Measurements from ENCODE around the gene RNF11.
A peak's percentile ranks its signal among the peaks of the same experiment; 100 is the strongest.

Gene RNF11, protein sequence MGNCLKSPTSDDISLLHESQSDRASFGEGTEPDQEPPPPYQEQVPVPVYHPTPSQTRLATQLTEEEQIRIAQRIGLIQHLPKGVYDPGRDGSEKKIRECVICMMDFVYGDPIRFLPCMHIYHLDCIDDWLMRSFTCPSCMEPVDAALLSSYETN

DNA sequence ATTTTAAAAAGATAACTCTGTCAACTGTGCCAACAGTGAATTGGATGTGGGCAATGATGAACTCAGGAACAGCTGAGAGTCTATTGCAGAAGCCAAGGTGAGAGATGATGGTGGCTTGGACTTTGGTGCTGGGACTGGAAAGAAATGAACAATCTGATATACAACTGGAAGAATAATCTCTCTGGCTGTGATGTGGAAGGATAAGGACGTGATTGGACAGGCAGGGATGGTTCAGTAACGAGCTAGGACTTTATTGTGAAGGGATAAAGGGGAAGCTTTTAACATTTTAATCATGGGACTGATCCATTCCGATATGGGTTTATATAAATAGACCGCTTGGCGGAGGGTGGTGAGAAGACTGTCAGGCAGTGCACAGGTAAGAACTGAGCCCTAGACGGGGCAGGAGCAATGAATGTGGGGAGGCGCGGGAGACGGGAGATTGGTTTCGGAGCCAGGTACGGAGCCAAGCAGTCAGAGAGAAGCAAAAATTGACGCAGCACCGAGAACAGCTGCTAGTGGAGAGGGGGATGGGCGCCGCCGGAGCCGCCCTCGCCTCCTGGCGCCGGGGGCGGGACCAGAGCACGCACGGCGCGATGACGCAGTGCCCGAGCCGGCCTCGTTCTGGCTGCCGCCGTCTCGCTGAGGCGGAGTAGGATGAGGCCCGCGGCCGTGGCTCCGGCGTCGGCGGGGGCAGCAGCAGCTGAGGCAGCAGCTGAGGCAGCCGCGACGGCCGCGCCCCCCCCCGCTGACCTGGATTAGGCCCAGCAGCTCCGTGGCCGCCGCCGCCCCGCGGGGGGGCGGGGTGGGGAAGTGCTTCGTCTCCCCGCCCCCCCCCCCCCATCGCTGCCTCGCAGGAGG is at the start of gene RNF11:
RNF11 (plus strand) TSS at position 601 of the 858 bp plus-strand sequence. CDS start 484 bp downstream, outside the sequence.
- Histone ChIP-seq H3K9me3 (no peaks in the 10 kb centered on the region), H3K4me3 (ENCODE audit: low read depth in 1 of 2, low read length in 1 of 2) (peak within 1 kb of the TSS; percentile 74 to 95), H3K27ac (peak within 1 kb of the TSS; percentile 96), H3K27me3 (no peaks in the 10 kb centered on the region), H3K36me3 (no peaks in the 10 kb centered on the region), H3K4me1 (ENCODE audit: control insufficient read depth in 1 of 2, insufficient read depth in 1 of 2, low read depth in 1 of 2, low read length in 1 of 2) (peaks cover 50% of the 10 kb centered on the region in 2 experiments)
- TF ChIP-seq, protein P1, sequence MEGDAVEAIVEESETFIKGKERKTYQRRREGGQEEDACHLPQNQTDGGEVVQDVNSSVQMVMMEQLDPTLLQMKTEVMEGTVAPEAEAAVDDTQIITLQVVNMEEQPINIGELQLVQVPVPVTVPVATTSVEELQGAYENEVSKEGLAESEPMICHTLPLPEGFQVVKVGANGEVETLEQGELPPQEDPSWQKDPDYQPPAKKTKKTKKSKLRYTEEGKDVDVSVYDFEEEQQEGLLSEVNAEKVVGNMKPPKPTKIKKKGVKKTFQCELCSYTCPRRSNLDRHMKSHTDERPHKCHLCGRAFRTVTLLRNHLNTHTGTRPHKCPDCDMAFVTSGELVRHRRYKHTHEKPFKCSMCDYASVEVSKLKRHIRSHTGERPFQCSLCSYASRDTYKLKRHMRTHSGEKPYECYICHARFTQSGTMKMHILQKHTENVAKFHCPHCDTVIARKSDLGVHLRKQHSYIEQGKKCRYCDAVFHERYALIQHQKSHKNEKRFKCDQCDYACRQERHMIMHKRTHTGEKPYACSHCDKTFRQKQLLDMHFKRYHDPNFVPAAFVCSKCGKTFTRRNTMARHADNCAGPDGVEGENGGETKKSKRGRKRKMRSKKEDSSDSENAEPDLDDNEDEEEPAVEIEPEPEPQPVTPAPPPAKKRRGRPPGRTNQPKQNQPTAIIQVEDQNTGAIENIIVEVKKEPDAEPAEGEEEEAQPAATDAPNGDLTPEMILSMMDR (IDR thresholded peaks at IDR 0.05), result peak; percentile 20

DNA sequence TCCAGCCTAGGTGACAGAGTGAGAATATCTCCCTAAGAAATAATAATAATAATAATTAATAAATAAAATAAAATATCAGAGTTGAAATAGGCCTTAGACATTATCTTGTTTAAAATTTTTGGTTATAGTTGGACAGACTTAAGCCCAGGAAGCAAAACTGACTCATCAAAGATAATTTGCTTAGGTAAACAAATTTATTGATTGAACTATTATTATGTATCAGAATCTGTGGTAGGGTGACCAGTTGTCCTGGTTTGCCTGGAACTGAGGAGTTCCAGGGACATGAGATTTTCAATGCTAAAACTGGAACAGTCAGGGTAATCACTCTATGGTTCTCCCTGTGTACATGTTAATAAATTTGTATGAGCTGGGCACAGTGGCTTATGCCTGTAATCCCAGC is 47.8 kb upstream of the RNF11 start:
- H3K4me3 ChIP-seq (ENCODE audit: low read depth in 1 of 2, low read length in 1 of 2), result no peak overlapping the region

DNA sequence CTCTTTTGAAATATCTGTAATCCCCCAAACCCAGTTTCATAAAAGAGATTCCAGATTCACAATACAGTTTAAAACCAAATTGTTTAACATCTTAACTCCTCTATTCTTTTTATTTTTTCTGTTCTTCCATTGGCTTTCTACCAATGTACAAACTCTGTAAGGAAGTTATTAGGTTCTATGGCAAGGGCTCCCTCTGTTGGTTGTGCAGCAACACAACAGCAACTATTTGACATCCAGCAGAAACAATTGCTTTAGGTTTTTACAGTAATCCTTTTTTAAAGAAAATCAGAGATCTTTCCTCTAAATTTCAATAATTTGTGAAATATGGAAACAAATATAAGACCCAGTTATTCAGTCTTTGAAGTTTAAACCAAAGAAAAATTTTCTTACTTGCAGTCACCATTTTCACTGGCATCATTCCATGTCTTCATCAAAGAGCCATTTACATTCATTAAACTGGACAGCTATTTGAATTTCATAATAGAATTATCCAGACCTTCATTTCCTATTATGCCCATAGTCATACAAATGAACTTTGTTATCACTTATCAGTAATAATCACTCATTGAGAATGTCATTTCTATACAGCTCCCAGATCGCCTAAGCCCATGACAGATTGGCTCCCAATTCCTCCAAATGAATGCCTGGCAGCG is 46.5 kb upstream of the RNF11 start:
- TF ChIP-seq, protein P1 (IDR thresholded peaks at IDR 0.05), result peak; percentile 76
- H3K4me3 ChIP-seq (ENCODE audit: low read depth in 1 of 2, low read length in 1 of 2), result no peak overlapping the region
- H3K9me3 ChIP-seq, result no peaks in the 10 kb centered on the region
- no peak overlapping the region for H3K27ac ChIP-seq
- H3K27me3 ChIP-seq, result no peaks in the 10 kb centered on the region
- H3K4me1 ChIP-seq (ENCODE audit: control insufficient read depth in 1 of 2, insufficient read depth in 1 of 2, low read depth in 1 of 2, low read length in 1 of 2), result no peaks in the 10 kb centered on the region
- H3K36me3 ChIP-seq, result no peaks in the 10 kb centered on the region

More for the DNA sequence above, 47.8 kb upstream of the RNF11 start:
- H3K27ac ChIP-seq, result no peak overlapping the region
- no peaks in the 10 kb centered on the region for H3K4me1 ChIP-seq (ENCODE audit: control insufficient read depth in 1 of 2, insufficient read depth in 1 of 2, low read depth in 1 of 2, low read length in 1 of 2)
- TF ChIP-seq, protein P1 (IDR thresholded peaks at IDR 0.05), result no peak
- H3K9me3 ChIP-seq, result no peaks in the 10 kb centered on the region
- H3K36me3 ChIP-seq, result no peaks in the 10 kb centered on the region
- H3K27me3 ChIP-seq, result peaks cover 6% of the 10 kb centered on the region

DNA sequence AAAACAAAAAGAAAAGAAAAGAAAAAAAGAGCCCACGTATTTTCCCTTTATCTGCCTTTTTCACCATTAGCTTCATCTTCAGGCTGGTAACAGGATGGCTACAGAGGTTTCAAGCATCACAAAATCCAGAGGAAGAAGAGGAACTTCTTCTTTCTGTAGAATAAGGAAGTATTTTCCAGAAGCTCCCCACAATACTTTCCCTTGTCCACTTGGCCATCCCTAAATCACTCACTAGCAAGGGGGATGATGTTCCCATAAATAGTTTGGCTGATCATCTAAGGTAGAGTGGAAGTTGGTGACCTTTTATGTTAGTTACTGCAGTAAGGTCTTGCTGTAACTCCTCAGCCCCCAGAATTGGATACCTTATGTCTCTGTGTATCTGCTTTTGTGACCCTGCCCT is 45.1 kb upstream of the RNF11 start:
- no peaks in the 10 kb centered on the region for H3K27me3 ChIP-seq
- H3K4me3 ChIP-seq (ENCODE audit: low read depth in 1 of 2, low read length in 1 of 2), result no peak overlapping the region
- TF ChIP-seq, protein P1 (IDR thresholded peaks at IDR 0.05), result no peak
- H3K4me1 ChIP-seq (ENCODE audit: control insufficient read depth in 1 of 2, insufficient read depth in 1 of 2, low read depth in 1 of 2, low read length in 1 of 2), result no peaks in the 10 kb centered on the region
- no peaks in the 10 kb centered on the region for H3K36me3 ChIP-seq
- H3K27ac ChIP-seq, result no peak overlapping the region
- H3K9me3 ChIP-seq, result no peaks in the 10 kb centered on the region

DNA sequence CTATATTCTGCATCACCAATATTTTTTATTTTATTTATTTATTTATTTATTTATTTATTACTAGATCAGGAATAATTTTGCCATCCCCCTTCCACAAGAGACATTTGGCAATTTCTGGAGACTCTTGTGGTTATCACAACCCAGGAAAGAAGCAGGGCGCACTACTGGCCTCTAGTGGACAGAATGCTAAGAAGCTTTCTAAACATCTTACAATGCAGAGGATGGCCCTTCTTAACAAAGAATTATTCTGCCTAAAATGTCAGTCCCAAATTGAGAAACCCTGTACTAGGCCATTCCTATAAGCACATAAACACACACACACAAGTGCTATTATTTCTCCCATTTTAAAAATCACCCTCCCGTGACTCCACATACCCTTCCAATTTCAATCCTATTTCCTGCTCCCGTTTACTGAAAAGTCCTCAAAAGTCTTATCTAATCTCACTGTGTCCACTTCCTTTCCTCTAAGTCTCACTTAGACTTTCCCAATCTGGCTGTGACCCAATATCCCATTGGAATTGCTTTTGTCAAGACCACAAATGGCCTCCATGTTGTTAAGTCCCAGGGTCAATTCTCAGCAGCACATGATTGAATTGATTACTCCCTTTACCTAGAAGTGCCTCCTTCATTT is 43.7 kb upstream of the RNF11 start:
- Histone ChIP-seq H3K9me3 (no peaks in the 10 kb centered on the region), H3K27me3 (no peaks in the 10 kb centered on the region), H3K36me3 (no peaks in the 10 kb centered on the region), H3K4me3 (ENCODE audit: low read depth in 1 of 2, low read length in 1 of 2) (no peak overlapping the region), H3K4me1 (ENCODE audit: control insufficient read depth in 1 of 2, insufficient read depth in 1 of 2, low read depth in 1 of 2, low read length in 1 of 2) (no peaks in the 10 kb centered on the region), H3K27ac (no peak overlapping the region)
- TF ChIP-seq, protein P1 (IDR thresholded peaks at IDR 0.05), result peak; percentile 53

All from neutrophil (primary cell).